ENCODE results near the gene PTGFRN.

Gene PTGFRN

DNA sequence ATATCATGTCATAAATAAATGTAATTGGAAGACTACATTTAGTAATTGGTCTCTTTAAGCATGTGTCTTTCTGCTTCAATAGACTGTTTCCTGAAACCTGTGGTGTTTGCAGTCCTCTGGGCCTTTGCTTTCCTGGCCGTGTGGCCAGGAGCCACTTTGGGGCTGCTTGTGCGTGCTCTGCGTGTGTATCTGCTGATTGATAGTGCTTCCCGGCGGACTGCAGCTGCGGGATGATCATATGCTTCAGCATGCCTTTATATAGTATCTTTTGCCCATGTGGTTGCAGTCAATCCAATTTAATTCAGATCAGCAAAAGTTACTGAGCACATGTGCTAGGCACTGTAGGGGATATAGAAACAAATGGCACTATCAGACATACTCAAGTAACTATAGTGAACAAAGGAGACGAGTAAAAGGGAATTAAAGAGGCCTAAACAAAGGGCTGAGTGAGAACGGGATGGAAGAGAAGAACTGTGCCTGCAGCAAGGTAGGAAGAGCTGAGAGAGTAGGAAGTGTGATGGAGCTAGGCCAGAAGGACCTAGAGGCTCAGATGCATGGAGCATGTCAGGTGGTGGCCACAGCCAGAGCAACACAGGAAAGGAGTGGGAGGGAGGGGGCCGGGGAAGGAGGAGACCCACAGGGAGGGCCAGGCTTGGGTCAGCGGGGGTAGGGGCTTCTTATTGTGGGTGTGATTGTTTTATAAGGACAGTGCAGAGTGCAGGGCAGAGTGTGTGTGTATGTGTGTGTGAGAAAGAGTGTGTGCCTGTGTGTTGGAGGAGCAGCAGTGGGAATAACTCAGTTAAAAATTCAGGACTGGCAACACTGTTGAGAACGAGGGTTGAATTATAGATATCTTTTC, 123.2 kb downstream of the PTGFRN start:
- DNase-seq (ENCODE audit: low read depth in 2 of 2) = no peak

DNA sequence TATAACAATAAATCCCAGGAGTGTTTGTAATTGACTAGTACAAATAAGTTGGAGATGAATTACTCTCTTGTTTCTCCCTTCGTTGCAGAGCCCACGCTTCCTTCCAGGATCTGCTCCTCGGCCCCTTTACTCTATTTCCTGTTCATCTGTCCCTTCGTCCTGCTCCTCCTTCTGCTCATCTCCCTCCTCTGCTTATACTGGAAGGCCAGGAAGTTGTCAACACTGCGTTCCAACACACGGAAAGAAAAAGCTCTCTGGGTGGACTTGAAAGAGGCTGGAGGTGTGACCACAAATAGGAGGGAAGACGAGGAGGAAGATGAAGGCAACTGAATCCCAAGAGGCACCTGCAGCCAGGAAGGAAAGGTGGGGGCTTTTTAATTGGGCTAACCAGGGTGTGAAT, 124.1 kb downstream of the PTGFRN start:
- no peak for DNase-seq (ENCODE audit: low read depth in 2 of 2)

DNA sequence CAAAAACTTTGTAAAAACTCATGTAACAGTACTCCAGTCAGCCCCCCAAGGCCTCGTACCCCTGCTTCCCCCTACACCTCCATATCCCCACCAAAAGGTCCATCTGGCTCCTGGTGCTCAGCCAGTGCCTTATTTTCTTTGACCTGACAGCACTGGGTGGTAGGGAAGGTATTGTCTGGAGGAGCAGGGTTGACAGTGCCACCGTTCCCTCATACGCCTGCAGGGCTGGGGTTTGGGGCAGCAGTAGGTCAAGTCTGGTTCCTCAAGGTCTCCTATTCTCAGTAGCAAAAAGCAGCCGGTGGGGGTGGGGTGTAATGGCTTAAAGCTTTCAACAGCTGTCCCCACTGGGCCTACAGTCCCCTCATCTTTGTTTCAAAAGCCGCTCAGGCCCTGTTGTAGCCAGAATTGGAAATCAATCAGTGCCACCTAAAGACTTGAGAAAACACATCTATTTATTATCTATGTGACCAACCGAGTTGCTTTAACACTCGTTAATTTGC, 125.1 kb downstream of the PTGFRN start:
- DNase-seq (ENCODE audit: low read depth in 2 of 2) = no peak

DNA sequence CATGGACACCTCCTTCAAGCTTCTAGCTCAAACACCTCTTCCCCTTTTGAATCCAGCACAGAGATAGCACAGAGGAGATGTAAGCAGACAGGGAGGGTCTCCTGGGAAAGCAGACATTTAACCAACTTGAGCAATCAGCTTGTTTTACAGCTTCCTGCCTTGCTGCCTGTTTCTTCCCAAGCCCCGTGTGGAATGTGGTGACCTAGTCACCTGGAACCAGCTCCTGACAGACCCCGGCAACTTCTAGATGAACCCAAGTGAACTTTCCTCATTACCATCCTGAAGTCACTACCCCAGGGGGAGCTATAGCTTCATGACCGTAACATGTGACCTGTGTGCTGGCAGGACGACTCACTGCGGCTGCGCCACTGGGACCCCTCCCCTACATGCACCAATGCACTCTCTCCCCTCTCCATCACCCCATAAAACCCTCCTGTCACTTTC, 126.3 kb downstream of the PTGFRN start:
- DNase-seq (ENCODE audit: low read depth in 2 of 2) = no peak

DNA sequence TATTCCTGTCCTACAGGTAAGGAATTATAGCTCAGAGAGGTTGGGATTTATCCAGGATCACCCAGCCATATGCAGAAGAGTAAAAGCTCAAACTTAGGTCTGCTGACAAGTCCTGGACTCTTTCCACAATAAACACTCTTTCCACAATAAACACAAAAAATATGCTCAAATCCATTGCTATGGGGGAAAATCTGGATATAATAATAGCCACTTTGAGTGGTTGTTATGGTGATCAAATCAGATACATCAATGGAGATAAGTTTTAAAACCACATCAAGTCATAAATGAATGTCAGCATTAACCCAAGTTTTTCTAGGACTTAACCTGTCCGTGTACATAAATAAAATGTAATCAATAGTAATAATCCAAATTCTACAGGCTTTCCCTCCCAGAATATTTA, 128.1 kb downstream of the PTGFRN start:
- no peak for DNase-seq (ENCODE audit: low read depth in 2 of 2)

DNA sequence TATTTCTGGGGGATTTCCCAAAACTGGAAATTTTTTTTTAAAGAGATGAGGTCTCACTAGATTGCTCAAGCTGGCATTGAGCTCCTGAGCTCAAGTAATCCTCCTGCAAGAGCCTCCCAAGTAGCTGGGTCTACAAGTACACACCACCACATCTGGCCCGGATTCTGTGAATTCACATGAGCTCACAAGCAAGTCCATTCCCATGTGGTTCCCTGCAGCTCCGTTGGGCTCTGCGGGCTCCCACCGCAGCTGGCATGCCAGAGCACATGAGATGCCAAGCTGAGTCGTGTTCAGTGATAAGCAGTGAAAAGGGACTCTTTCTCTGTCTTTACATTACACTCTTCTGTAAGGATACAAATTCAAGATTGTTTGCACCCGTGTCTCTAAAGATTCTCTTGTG, 128.5 kb downstream of the PTGFRN start:
- no peak for DNase-seq (ENCODE audit: low read depth in 2 of 2)

All from fibroblast of skin of left quadriceps (primary cell).